GM12878 (cell line): ENCODE data around the gene AGRN. TPM values are rescaled to one million over a fixed set of nuclear protein-coding genes. Genes with fewer than 3 reads are reported as not detected.

Source experiments
- ATAC-seq: fragments of 200-7000 bp; cut with Tn5 transposase; 3 replicates; pipeline ENCODE4 v1.9.1; 2020; ENCODE audit warnings: mild to moderate bottlenecking, moderate library complexity
- BruUV-seq: library from RNA; stranded (reverse); fragments of 400-500 nt; replicated peaks from 2 replicates; lab custom pipeline; 2021; lab: Mats Ljungman, UMichigan
- CTCF ChIA-PET: fragments of 300-600 bp; sonication (Branson Sonifier 250); formaldehyde crosslinking; extraction: SDS; loops from one replicate; lab custom pipeline; 2021; ENCODE audit warnings: inconsistent platforms; lab: Yijun Ruan, JAX
- POLR2A ChIA-PET: fragments of 350-600 bp; formaldehyde crosslinking; extraction: SDS; loops from one replicate; lab custom pipeline; 2021; ENCODE audit warnings: inconsistent platforms; lab: Charles Lee
- RAD21 ChIA-PET: fragments of 300-600 bp; sonication (Branson Sonifier 250); formaldehyde crosslinking; loops from one replicate; lab custom pipeline; 2023; ENCODE audit warnings: antibody characterized with exemption; ENCODE audit not compliant: unreplicated experiment; lab: Charles Lee
- SMC1A ChIA-PET: fragments of 300-600 bp; sonication (Branson Sonifier 250); formaldehyde crosslinking; loops from one replicate; lab custom pipeline; 2023; ENCODE audit not compliant: unreplicated experiment, uncharacterized antibody; lab: Charles Lee
- DNase-seq: peaks from one replicate; pipeline ENCODE4 v3.0.0-alpha.2; 2011; ENCODE audit warnings: low read depth, low spot score
- FAIRE-seq: peaks from 3 replicates; lab custom pipeline; 2011; peaks lifted over from hg19 to GRCh38; lab: Jason Lieb, UNC
- H2AFZ ChIP-seq: 2 replicates; pipeline ENCODE4 v1.6.0; 2011; ENCODE audit warnings: low read depth, low read length, control low read depth; ENCODE audit not compliant: control insufficient read depth
- H3K27ac ChIP-seq: 2 replicates; pipeline ENCODE4 v1.5.1; 2011; ENCODE audit warnings: control low read depth; ENCODE audit not compliant: control insufficient read depth, insufficient read depth
- H3K27me3 ChIP-seq, 2 experiments: replicated peaks in 1 of 2; 2 replicates each; pipeline versions ENCODE4 v1.6.0 to v1.6.1; 2011; ENCODE audit warnings: low read length in 1 of 2; ENCODE audit not compliant: control insufficient read depth in 2 of 2, insufficient read depth in 2 of 2
- H3K36me3 ChIP-seq, 2 experiments: 2 replicates each; pipeline ENCODE4 v1.5.1; 2011; ENCODE audit warnings: low read length in 1 of 2; ENCODE audit not compliant: control insufficient read depth in 2 of 2, insufficient read depth in 2 of 2
- H3K4me1 ChIP-seq: 2 replicates; pipeline ENCODE4 v1.6.1; 2011; ENCODE audit warnings: mild to moderate bottlenecking, low read length, moderate library complexity, mixed read lengths; ENCODE audit not compliant: control insufficient read depth, insufficient read depth
- H3K4me2 ChIP-seq: 2 replicates; pipeline ENCODE4 v1.6.0; 2011; ENCODE audit warnings: control low read depth; ENCODE audit not compliant: control insufficient read depth, insufficient read depth
- H3K4me3 ChIP-seq: fragments of 200-600 bp; sonication (generic); 2 replicates; pipeline ENCODE4 v1.5.1; 2016
- H3K79me2 ChIP-seq: 2 replicates; pipeline ENCODE4 v1.6.0; 2011; ENCODE audit warnings: low read length; ENCODE audit not compliant: control insufficient read depth, insufficient read depth
- H3K9ac ChIP-seq: 2 replicates; pipeline ENCODE4 v1.8.0; 2011; ENCODE audit warnings: low read length, control low read depth, mixed read lengths; ENCODE audit not compliant: control insufficient read depth, insufficient read depth
- H3K9me3 ChIP-seq: replicated peaks from 3 replicates; pipeline ENCODE4 v1.5.1; 2011; ENCODE audit warnings: mild to moderate bottlenecking, low read length; ENCODE audit not compliant: control insufficient read depth, insufficient read depth
- H4K20me1 ChIP-seq: 2 replicates; pipeline ENCODE4 v1.6.0; 2011; ENCODE audit not compliant: control insufficient read depth, insufficient read depth
- BCL11A ChIP-seq: IDR thresholded peaks from 2 replicates; pipeline ENCODE4 v1.6.1; 2011; ENCODE audit warnings: low read depth, low read length
- CBX3 ChIP-seq: fragments of 200-600 bp; sonication (generic); IDR thresholded peaks from 2 replicates; pipeline ENCODE4 v1.6.1; 2016; ENCODE audit warnings: low read depth, borderline replicate concordance
- CHD4 ChIP-seq: fragments of 200-600 bp; sonication (generic); IDR thresholded peaks from 2 replicates; pipeline ENCODE4 v1.6.1; 2016; ENCODE audit warnings: mild to moderate bottlenecking
- CREB1 ChIP-seq: IDR thresholded peaks from 2 replicates; pipeline ENCODE4 v1.6.1; 2012; ENCODE audit warnings: low read depth, mild to moderate bottlenecking, inconsistent platforms
- DPF2 ChIP-seq: fragments of 450-650 bp; IDR thresholded peaks from 2 replicates; pipeline ENCODE4 v1.6.1; 2017; ENCODE audit warnings: mild to moderate bottlenecking
- KLF5 ChIP-seq: fragments of 450-650 bp; IDR thresholded peaks from 2 replicates; pipeline ENCODE4 v1.6.1; 2014; ENCODE audit warnings: mild to moderate bottlenecking; ENCODE audit not compliant: partially characterized antibody
- NFYB ChIP-seq: IDR thresholded peaks from 2 replicates; pipeline ENCODE4 v1.6.1; 2011; ENCODE audit warnings: low read depth, mild to moderate bottlenecking, low read length, improper control_type of control experiment, moderate library complexity; ENCODE audit not compliant: insufficient read depth
- PAX8 ChIP-seq: fragments of 450-650 bp; IDR thresholded peaks from 2 replicates; pipeline ENCODE4 v1.6.1; 2017; ENCODE audit warnings: mild to moderate bottlenecking, moderate library complexity
- POLR2AphosphoS2 ChIP-seq: IDR thresholded peaks from 2 replicates; pipeline ENCODE4 v1.6.1; 2011; ENCODE audit warnings: low read depth, mild to moderate bottlenecking, low read length, improper control_type of control experiment, moderate library complexity
- RAD51 ChIP-seq: fragments of 450-650 bp; IDR thresholded peaks from 2 replicates; pipeline ENCODE4 v1.6.1; 2016; ENCODE audit warnings: moderate library complexity, mild to moderate bottlenecking, inconsistent platforms
- SMARCA5 ChIP-seq: fragments of 450-650 bp; IDR thresholded peaks from 2 replicates; pipeline ENCODE4 v1.6.1; 2017; ENCODE audit warnings: mild to moderate bottlenecking
- ZZZ3 ChIP-seq: IDR thresholded peaks from 2 replicates; pipeline ENCODE4 v1.6.1; 2011; ENCODE audit warnings: low read depth; ENCODE audit not compliant: control insufficient read depth, insufficient read length
- WGBS: methylation state at CpG from one replicate; pipeline ENCODE4 v1.1.6; 2016; ENCODE audit warnings: low lambda C conversion rate; ENCODE audit not compliant: insufficient replicate concordance, insufficient coverage; ENCODE audit errors: missing lambda C conversion rate; 5-methylcytosine and 5-hydroxymethylcytosine counted together
- in situ Hi-C: fragments of 300-500 bp; cut with MboI; formaldehyde crosslinking; loops from 9 replicates; pipeline ENCODE4 v1.14.3; 2018; ENCODE audit warnings: mixed read lengths
- intact Hi-C: fragments of 100-400 bp; cut with micrococcal nuclease; formaldehyde crosslinking; loops from one replicate; pipeline ENCODE4 v1.14.2; 2022; ENCODE audit not compliant: unreplicated experiment
- polyA plus RNA-seq, 11 experiments: library from polyadenylated mRNA; depleted of rRNA in 4 of 11; unstranded in 6 of 11; stranded (reverse) in 5 of 11; fragments of >200 nt; fragmentation: Nextera tagmentation in 4 of 11; fragmentation: Illumina TruSeq in 1 of 11; extraction: Ambion mirVana in 4 of 11; extraction: Trizol in 1 of 11; gene quantifications; 1 replicate in 1 of 11; 2 replicates in 10 of 11; pipeline versions ENCODE4 v1.2.1 to v1.2.3, GENCODE V29; 2011 to 2016; ENCODE audit warnings: inconsistent platforms in 2 of 11, missing spikeins in 2 of 11, low read depth in 1 of 11
- total RNA-seq, 4 experiments: library from RNA; depleted of rRNA in 3 of 4; stranded (reverse); fragments of >200 nt in 3 of 4; fragmentation: Illumina TruSeq in 1 of 4; extraction: Trizol in 1 of 4; gene quantifications; 2 replicates each; pipeline versions ENCODE4 v1.2.1 to v1.2.3, GENCODE V29; 2013 to 2021
- TF ChIP-seq, protein P1 (sequence below): IDR thresholded peaks from 2 replicates; pipeline ENCODE4 v1.6.1; 2011; ENCODE audit warnings: low read depth, low read length, improper control_type of control experiment, borderline replicate concordance
- TF ChIP-seq, protein P2 (sequence below): fragments of 450-650 bp; IDR thresholded peaks from 2 replicates; pipeline ENCODE4 v1.6.1; 2017; ENCODE audit warnings: mild to moderate bottlenecking, low read depth, inconsistent platforms; ENCODE audit not compliant: poor library complexity, severe bottlenecking

The AGRN gene
- total and polyA plus RNA-seq, 10 of the 15 experiments (the other 5 are each of a cell fraction or from before 2014, with no cell fraction given) = 0.02 to 41.8 (median 4.1) TPM

DNA sequence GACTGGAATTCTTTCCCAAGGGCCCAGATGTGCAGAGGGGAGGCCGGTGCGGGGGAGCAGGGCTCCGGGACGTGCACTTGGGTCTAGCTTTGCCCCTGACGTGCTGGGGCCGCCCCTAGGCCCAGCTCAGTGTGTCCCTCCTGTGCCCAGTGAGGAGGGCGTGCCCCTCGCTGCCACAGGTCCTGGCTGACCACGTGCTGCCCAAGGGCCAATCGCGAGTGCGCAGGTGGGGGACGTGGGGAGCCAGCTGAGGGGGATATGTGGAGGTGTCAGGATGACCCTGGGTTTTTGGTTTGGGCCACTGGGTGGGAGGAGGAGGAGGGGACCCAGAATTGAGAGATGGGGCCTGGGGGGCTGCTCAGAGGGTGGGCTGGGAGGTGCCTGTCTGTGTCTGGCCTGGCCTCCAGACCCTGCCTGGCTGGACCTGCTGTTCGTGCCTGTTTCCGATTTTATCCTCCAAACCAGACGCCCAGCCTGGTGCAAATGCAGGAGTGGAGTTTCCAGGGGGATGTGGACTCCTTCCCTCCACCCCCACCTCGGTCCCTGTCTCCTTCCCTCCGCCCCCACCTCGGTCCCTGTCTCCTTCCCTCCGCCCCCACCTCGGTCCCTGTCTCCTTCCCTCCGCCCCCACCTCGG lies 60.3 kb downstream of the AGRN start (continued):
- TF ChIP-seq POLR2AphosphoS2 = 0 out of 2 replicates have a peak, but pooled peaks have one; percentile 25
- TF ChIP-seq CBX3 = no peak
- TF ChIP-seq CHD4 = no peak
- TF ChIP-seq, protein P1, sequence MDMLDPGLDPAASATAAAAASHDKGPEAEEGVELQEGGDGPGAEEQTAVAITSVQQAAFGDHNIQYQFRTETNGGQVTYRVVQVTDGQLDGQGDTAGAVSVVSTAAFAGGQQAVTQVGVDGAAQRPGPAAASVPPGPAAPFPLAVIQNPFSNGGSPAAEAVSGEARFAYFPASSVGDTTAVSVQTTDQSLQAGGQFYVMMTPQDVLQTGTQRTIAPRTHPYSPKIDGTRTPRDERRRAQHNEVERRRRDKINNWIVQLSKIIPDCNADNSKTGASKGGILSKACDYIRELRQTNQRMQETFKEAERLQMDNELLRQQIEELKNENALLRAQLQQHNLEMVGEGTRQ = peak; percentile 72
- no peak for TF ChIP-seq BCL11A
- peak; percentile 73 for TF ChIP-seq RAD51

DNA sequence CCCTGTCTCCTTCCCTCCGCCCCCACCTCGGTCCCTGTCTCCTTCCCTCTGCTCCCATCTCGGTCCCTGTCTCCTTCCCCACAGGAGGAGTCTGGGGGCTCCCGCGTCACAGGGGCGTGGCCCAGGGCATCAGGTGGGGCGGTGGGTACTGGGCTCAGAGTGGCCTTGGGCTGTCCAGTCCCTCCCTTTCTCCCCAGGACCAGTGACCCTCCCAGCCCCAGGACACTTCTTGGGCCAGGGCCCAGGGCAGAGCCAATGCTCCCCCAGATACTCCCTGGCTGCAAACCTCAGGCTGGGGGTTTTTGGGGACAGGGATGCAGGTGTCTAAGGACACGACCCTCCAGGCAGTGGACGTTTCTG lies 61.0 kb downstream of the AGRN start:
- ChIA-PET POLR2A (no interaction called here), CTCF (no interaction called here), SMC1A (no interaction called here), RAD21 (no interaction called here)
- ATAC-seq (no peak), DNase-seq (no peak), FAIRE-seq (no peak)
- H3K79me2 ChIP-seq = no peaks in the 10 kb centered on the region
- H3K4me3 ChIP-seq = no peak overlapping the region
- H3K9me3 ChIP-seq = no peaks in the 10 kb centered on the region
- no peaks in the 10 kb centered on the region for H4K20me1 ChIP-seq
- peaks cover 10% of the 10 kb centered on the region for H3K4me1 ChIP-seq
- no peak overlapping the region for H2AFZ ChIP-seq
- no peak overlapping the region for H3K9ac ChIP-seq
- no peak overlapping the region for H3K27ac ChIP-seq
- intact Hi-C loops (no loop called here), in situ Hi-C loops (no loop called here)
- H3K4me2 ChIP-seq = no peak overlapping the region
- no peaks in the 10 kb centered on the region for H3K27me3 ChIP-seq
- 49% methylated on average over 3 of the region's 9 CpGs for WGBS
- no peaks in the 10 kb centered on the region for H3K36me3 ChIP-seq
- TF ChIP-seq SMARCA5 (no peak), CREB1 (no peak), PAX8 (no peak), DPF2 (no peak), ZZZ3 (no peak), KLF5 (no peak), NFYB (no peak)
- TF ChIP-seq, protein P2, sequence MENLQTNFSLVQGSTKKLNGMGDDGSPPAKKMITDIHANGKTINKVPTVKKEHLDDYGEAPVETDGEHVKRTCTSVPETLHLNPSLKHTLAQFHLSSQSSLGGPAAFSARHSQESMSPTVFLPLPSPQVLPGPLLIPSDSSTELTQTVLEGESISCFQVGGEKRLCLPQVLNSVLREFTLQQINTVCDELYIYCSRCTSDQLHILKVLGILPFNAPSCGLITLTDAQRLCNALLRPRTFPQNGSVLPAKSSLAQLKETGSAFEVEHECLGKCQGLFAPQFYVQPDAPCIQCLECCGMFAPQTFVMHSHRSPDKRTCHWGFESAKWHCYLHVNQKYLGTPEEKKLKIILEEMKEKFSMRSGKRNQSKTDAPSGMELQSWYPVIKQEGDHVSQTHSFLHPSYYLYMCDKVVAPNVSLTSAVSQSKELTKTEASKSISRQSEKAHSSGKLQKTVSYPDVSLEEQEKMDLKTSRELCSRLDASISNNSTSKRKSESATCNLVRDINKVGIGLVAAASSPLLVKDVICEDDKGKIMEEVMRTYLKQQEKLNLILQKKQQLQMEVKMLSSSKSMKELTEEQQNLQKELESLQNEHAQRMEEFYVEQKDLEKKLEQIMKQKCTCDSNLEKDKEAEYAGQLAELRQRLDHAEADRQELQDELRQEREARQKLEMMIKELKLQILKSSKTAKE = no peak
- no TSS peak for BruUV-seq
